Stomach smooth muscle (tissue), 2 donors: ENCODE data around the gene PPFIA4.
A peak's percentile ranks its signal among the peaks of the same experiment; 100 is the strongest.

ENCODE experiments used
- H3K27ac ChIP-seq: one replicate; pipeline ENCODE4 v1.7.0; 2013; ENCODE audit warnings: mild to moderate bottlenecking, low read length, inconsistent platforms
- H3K27me3 ChIP-seq, 2 donors: one replicate each; pipeline ENCODE4 v1.7.0; 2013; ENCODE audit warnings: low read length in 2 of 2; ENCODE audit not compliant: insufficient read depth in 2 of 2, control insufficient read depth in 1 of 2
- H3K36me3 ChIP-seq, 2 donors: one replicate each; pipeline ENCODE4 v1.7.0; 2013; ENCODE audit warnings: low read length in 2 of 2; ENCODE audit not compliant: control insufficient read depth in 2 of 2, insufficient read depth in 2 of 2
- H3K4me1 ChIP-seq: one replicate; pipeline ENCODE4 v1.7.0; 2013; ENCODE audit warnings: low read length; ENCODE audit not compliant: control insufficient read depth, insufficient read depth
- H3K4me3 ChIP-seq, 2 donors: one replicate each; pipeline ENCODE4 v1.7.0; 2013; ENCODE audit warnings: low read length in 2 of 2
- H3K9ac ChIP-seq, 2 donors: one replicate each; pipeline ENCODE4 v1.7.0; 2013; ENCODE audit warnings: low read length in 2 of 2, mild to moderate bottlenecking in 1 of 2
- H3K9me3 ChIP-seq, 2 donors: one replicate each; pipeline ENCODE4 v1.7.0; 2013; ENCODE audit warnings: low read length in 2 of 2; ENCODE audit not compliant: control insufficient read depth in 2 of 2
- donor health status: healthy.
- donor health status: Pancreatic carcinoma.

PPFIA4 gene

DNA sequence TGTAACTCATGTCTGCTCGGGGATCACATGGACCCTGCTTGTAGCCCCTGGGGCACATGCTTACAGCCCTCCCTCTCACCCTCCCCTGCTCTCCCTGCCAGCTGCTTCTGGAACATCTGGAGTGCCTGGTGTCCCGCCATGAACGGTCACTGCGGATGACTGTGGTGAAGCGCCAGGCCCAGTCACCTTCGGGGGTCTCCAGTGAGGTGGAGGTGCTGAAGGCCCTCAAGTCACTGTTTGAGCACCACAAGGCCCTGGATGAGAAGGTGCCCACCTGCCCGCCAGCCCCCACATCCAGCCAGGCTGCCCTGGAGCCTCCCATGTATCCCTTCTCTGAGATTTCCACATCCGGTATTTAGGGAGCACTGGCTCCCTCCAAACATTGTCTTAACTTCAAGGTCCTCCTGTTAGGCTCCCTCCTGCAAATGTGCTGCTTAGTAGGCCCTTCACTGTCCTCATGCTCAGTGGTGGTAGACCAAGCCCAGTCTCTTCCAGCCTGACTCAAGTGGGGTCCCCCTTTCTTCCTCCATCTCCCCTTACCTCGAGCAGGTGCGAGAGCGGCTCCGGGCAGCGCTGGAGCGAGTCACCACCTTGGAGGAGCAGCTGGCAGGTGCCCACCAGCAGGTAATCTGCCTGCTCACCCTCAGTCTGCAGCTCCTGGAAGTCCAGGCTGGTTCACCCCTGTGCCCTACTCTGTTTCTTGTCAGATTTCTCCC lies 17.7 kb downstream of the PPFIA4 start:
- no peak overlapping the region for H3K27ac ChIP-seq
- no peaks in the 10 kb centered on the region for H3K36me3 ChIP-seq
- H3K9ac ChIP-seq, result no peak overlapping the region
- no peak overlapping the region for H3K4me3 ChIP-seq
- peaks cover 0 to 2% of the 10 kb centered on the region in 2 donors for H3K27me3 ChIP-seq
- no peaks in the 10 kb centered on the region for H3K9me3 ChIP-seq
- H3K4me1 ChIP-seq, result peaks cover 9% of the 10 kb centered on the region

GRCh38 chr1:203044546-203045250 lies 18.4 kb downstream of the PPFIA4 start:
- H3K36me3 ChIP-seq, result no peaks in the 10 kb centered on the region
- H3K9me3 ChIP-seq, result no peaks in the 10 kb centered on the region
- H3K27me3 ChIP-seq, result peaks cover 0 to 2% of the 10 kb centered on the region in 2 donors
- no peak overlapping the region for H3K9ac ChIP-seq
- H3K4me1 ChIP-seq, result peaks cover 6% of the 10 kb centered on the region
- no peak overlapping the region for H3K27ac ChIP-seq
- no peak overlapping the region for H3K4me3 ChIP-seq

DNA sequence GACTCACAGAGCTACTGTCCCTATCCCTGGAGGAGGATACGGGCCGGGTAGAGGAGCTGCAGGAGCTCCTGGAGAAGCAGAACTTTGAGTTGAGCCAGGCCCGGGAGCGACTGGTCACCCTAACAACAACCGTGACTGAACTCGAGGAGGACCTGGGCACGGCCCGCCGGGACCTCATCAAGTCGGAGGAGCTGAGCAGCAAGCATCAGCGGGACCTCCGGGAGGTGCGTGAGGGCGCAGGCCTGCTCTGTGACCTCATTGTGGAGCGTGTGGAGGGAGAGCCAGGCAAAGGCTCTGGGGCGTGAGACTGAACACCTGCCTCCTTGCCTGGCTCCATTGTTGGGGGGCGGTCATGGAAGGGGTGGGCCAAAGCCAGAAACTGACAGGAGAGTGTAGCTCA lies 19.0 kb downstream of the PPFIA4 start:
- Histone ChIP-seq H3K9me3 (no peaks in the 10 kb centered on the region), H3K4me3 (no peak overlapping the region), H3K27ac (no peak overlapping the region), H3K36me3 (no peaks in the 10 kb centered on the region), H3K4me1 (peaks cover 6% of the 10 kb centered on the region), H3K27me3 (peaks cover 0 to 2% of the 10 kb centered on the region in 2 donors), H3K9ac (no peak overlapping the region)

GRCh38 chr1:203045821-203046594 lies 19.7 kb downstream of the PPFIA4 start:
- Histone ChIP-seq H3K27ac (no peak overlapping the region), H3K9me3 (no peaks in the 10 kb centered on the region), H3K4me1 (peaks cover 6% of the 10 kb centered on the region), H3K9ac (no peak overlapping the region), H3K36me3 (no peaks in the 10 kb centered on the region), H3K27me3 (peaks cover 0 to 2% of the 10 kb centered on the region in 2 donors), H3K4me3 (no peak overlapping the region)

DNA sequence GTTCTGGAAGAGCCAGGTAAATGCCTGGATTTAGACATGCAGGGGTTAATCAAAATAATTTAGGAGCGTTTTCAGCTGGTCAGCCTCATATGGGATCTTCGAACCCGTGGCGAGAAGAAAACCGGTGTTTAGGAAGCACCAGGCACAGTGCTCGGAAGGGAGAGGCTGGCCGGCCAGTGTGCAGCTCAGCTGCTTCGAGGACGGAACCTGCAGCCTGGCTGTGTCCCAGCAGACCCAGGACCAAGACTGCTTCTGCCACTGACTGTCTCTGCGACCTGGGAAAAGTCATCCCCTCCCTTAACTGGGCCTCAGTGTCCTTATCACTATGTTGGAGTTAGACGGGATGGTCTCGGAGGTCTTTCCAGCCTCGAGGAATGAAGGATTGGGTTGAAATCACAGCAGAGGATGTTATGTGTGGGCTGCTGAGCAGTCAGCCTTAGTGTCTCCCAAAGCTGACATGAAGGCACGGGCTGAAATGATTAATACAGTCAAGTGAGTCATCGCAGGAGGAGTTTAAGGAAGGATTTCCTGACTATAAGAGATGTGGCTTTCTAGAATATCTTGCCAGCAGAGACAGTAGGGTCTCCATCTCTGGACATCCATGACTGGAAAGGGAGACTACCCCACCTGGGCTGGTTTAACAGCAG lies 20.8 kb downstream of the PPFIA4 start:
- Histone ChIP-seq H3K9me3 (no peaks in the 10 kb centered on the region), H3K27me3 (no peaks in the 10 kb centered on the region), H3K27ac (no peak overlapping the region), H3K4me3 (peak overlapping the region in 1 of 2 donors; percentile 36), H3K4me1 (peaks cover 6% of the 10 kb centered on the region), H3K9ac (peak overlapping the region; percentile 6 to 13), H3K36me3 (no peaks in the 10 kb centered on the region)

GRCh38 chr1:203048086-203048485 lies 21.8 kb downstream of the PPFIA4 start:
- Histone ChIP-seq H3K27ac (no peak overlapping the region), H3K9me3 (no peaks in the 10 kb centered on the region), H3K9ac (no peak overlapping the region), H3K27me3 (no peaks in the 10 kb centered on the region), H3K4me3 (no peak overlapping the region), H3K4me1 (peaks cover 6% of the 10 kb centered on the region), H3K36me3 (no peaks in the 10 kb centered on the region)

- no peaks in the 10 kb centered on the region for H3K27me3 ChIP-seq
- H3K36me3 ChIP-seq, result no peaks in the 10 kb centered on the region
Measured at GRCh38 chr1:203048555-203049051, 22.3 kb downstream of the PPFIA4 start.

DNA sequence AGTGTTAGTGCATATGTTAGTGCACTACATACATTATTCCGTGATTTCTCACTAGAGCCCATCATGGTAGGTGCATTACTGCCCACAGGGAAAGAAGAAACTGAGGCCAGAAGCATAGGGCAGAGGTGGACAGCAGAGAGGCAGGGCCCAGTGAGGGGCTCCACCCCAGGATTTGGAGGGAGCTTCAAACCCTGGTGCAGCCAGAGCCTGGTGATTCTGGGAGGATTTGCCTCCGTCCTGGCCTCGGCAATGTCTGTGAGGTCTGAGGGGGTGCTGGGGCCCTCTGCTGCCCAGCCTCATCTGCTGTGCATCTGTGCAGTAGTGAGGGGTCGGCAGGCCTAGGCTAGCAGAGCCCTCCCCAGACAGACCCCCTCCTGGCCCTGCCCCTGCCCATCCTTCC lies 22.8 kb downstream of the PPFIA4 start:
- Histone ChIP-seq H3K4me1 (peaks cover 6% of the 10 kb centered on the region), H3K4me3 (no peak overlapping the region), H3K9ac (no peak overlapping the region), H3K9me3 (no peaks in the 10 kb centered on the region), H3K27ac (no peak overlapping the region), H3K36me3 (no peaks in the 10 kb centered on the region), H3K27me3 (no peaks in the 10 kb centered on the region)

More at GRCh38 chr1:203048555-203049051, 22.3 kb downstream of the PPFIA4 start:
- Histone ChIP-seq H3K27ac (no peak overlapping the region), H3K4me3 (no peak overlapping the region), H3K9me3 (no peaks in the 10 kb centered on the region), H3K9ac (no peak overlapping the region), H3K4me1 (peaks cover 6% of the 10 kb centered on the region)

- Histone ChIP-seq H3K4me1 (peaks cover 6% of the 10 kb centered on the region), H3K9me3 (no peaks in the 10 kb centered on the region), H3K27me3 (no peaks in the 10 kb centered on the region), H3K4me3 (no peak overlapping the region), H3K9ac (no peak overlapping the region), H3K36me3 (no peaks in the 10 kb centered on the region), H3K27ac (no peak overlapping the region)
Measured at GRCh38 chr1:203049576-203050180, 23.4 kb downstream of the PPFIA4 start.

DNA sequence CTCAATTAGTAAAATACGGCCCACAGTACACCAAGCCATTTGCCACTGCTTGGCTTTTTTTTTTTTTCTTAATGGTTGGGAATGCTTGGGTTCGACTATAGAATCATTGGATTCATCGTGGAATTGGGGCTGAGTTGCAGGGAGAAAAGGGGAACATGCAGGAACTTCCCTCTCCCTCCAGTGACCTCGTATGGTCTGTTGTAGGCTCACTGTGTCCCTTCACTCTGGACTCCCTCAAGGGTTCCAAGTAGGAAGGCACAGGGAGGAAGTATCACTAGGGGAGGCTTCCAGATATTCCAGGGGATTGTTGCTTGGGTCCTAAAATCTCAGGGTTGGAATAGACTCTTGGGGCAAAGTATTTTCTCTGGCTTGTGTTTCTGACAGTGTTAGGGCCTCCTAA lies 24.5 kb downstream of the PPFIA4 start:
- no peaks in the 10 kb centered on the region for H3K36me3 ChIP-seq

More for the DNA sequence above, 24.5 kb downstream of the PPFIA4 start:
- Histone ChIP-seq H3K27me3 (no peaks in the 10 kb centered on the region), H3K27ac (no peak overlapping the region), H3K4me3 (no peak overlapping the region), H3K9me3 (no peaks in the 10 kb centered on the region), H3K9ac (no peak overlapping the region), H3K4me1 (peaks cover 6% of the 10 kb centered on the region)
